ENCODE results near the gene DDX43.
A peak's percentile ranks its signal among the peaks of the same experiment; 100 is the strongest.
"Not testable (repeated sequence)": the region's sequence is repeated elsewhere in the genome, so short reads cannot be mapped to it uniquely, and the experiment has no call there.

The DDX43 gene

DNA sequence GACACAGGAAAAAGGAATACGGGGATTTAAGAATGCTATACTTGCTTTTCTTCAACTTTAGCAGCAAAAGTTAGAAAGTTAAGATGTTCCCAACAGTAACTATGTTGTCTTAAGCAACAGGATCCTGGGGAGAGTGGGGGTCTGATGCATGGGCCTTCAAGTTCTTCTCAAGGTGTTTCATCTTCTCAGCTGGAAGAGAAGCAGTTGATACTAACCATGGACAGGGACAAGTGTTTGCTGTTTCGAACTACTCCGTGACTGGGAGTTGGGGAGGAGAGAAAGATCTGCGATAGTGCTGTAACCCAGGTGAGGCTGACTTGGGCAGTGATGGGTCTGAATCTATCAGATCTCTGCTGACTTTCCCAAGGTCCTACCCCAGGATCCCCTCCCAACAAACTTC is 26.0 kb upstream of the DDX43 start:
- Histone ChIP-seq H3K27ac (ENCODE audit: low read depth, low read length) (no peak overlapping the region), H3K27me3 (ENCODE audit: control insufficient read depth in 1 of 2, insufficient read depth in 2 of 2, low read length in 2 of 2) (no peaks in the 10 kb centered on the region), H3K9ac (ENCODE audit: low read length) (no peak overlapping the region), H3K36me3 (ENCODE audit: insufficient read depth, low read length) (no peaks in the 10 kb centered on the region), H3K4me1 (ENCODE audit: insufficient read depth, low read length) (no peaks in the 10 kb centered on the region), H3K9me3 (ENCODE audit: low read length) (no peaks in the 10 kb centered on the region), H3K4me3 (ENCODE audit: low read depth in 1 of 2, low read length in 2 of 2) (no peak overlapping the region)

DNA sequence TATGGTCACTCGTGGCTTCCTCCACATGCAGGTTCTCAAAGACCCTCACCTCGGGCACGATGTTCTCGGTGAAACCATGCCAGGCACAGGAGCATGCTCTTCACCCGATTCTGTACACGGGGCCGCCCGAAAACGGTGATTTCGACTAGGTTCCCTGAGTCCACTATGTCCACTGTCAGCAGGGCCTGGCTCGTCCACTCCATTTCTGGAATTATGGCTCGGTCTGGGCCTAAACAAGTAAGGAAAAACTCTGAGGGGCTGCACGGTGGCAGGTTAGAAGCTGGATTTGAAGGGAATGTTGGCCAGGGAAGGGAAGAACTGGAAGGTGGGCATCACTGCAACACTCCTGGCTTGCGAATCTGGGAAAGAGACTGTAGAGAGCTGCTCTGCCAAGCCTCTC is 25.5 kb upstream of the DDX43 start:
- Histone ChIP-seq H3K27ac (ENCODE audit: low read depth, low read length) (no peak overlapping the region), H3K4me1 (ENCODE audit: insufficient read depth, low read length) (no peaks in the 10 kb centered on the region), H3K9me3 (ENCODE audit: low read length) (no peaks in the 10 kb centered on the region), H3K27me3 (ENCODE audit: control insufficient read depth in 1 of 2, insufficient read depth in 2 of 2, low read length in 2 of 2) (no peaks in the 10 kb centered on the region), H3K4me3 (ENCODE audit: low read depth in 1 of 2, low read length in 2 of 2) (no peak overlapping the region), H3K9ac (ENCODE audit: low read length) (no peak overlapping the region), H3K36me3 (ENCODE audit: insufficient read depth, low read length) (no peaks in the 10 kb centered on the region)

DNA sequence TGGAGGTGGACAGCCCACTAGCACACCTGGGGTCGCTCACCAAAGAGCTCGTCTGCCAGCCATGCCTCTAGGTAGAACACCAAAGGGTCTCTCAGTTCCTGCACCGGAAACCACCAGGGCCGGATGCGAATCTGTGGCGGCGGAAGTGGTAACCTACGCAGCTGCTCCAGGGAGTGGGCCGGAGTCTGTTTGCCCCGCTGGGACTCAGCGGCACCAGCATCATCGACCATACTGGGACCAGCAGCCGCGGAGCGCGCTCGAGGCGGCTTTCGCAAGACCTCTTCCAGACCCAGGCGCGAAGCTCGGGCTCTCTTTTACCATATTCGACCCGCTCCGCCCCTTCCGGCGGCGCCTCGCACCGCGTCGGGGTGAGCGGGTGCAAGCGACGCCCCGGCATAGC is 25.1 kb upstream of the DDX43 start, which contains the start of gene OOEP:
TSS of gene OOEP (minus strand) at position 335 of the 400 bp plus-strand sequence. CDS start at position 230, 105 bp downstream.
- no peaks in the 10 kb centered on the region for H3K4me1 ChIP-seq (ENCODE audit: insufficient read depth, low read length)
- no peak within 1 kb of the TSS for H3K27ac ChIP-seq (ENCODE audit: low read depth, low read length)
- no peak within 1 kb of the TSS for H3K4me3 ChIP-seq (ENCODE audit: low read depth in 1 of 2, low read length in 2 of 2)
- no peaks in the 10 kb centered on the region for H3K9me3 ChIP-seq (ENCODE audit: low read length)
- no peak within 1 kb of the TSS for H3K9ac ChIP-seq (ENCODE audit: low read length)
- H3K36me3 ChIP-seq (ENCODE audit: insufficient read depth, low read length), result no peaks in the 10 kb centered on the region
- H3K27me3 ChIP-seq (ENCODE audit: control insufficient read depth in 1 of 2, insufficient read depth in 2 of 2, low read length in 2 of 2), result no peaks in the 10 kb centered on the region

DNA sequence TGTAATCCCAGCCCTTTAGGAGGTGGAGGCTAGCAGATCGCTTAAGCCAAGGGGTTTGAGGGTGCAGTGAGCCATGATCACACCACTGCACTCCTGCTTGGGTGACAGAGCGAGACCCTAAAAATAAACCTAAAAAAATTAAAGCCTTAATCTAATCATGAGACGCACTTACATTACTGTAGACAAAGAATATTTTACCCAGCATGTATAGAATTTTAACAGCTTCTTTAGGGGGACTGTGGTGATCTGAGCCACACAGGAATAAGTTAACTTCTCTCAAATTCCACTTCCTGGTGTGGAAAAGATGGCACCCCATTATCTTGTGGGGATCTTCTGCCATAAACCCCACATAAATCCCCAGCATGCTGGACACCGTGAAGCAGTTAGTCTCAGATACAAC is 22.6 kb upstream of the DDX43 start:
- Histone ChIP-seq H3K9me3 (ENCODE audit: low read length) (no peaks in the 10 kb centered on the region), H3K4me1 (ENCODE audit: insufficient read depth, low read length) (no peaks in the 10 kb centered on the region), H3K9ac (ENCODE audit: low read length) (no peak overlapping the region), H3K36me3 (ENCODE audit: insufficient read depth, low read length) (no peaks in the 10 kb centered on the region), H3K4me3 (ENCODE audit: low read depth in 1 of 2, low read length in 2 of 2) (no peak overlapping the region), H3K27ac (ENCODE audit: low read depth, low read length) (no peak overlapping the region), H3K27me3 (ENCODE audit: control insufficient read depth in 1 of 2, insufficient read depth in 2 of 2, low read length in 2 of 2) (no peaks in the 10 kb centered on the region)

DNA sequence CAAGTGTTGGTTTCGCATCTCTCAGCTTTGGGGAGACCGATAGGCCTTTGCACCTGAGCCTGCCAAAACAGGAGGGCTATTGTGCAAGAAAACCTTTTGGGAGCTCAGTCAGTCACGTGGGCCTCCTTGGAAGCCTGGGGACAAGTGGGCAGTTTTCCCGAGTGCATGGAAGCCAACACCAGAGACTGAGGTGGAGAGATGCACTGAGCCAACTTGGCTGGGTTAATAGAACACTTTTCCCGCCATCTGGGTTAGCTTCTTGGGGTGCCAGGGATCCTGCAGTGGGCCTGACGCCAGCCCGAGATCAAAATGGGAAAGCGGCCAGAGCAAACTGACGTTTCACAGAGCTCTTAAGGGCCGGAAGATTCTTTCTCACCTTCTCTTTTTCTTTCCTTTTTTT is 22.1 kb upstream of the DDX43 start:
- Histone ChIP-seq H3K9me3 (ENCODE audit: low read length) (no peaks in the 10 kb centered on the region), H3K4me1 (ENCODE audit: insufficient read depth, low read length) (no peaks in the 10 kb centered on the region), H3K36me3 (ENCODE audit: insufficient read depth, low read length) (no peaks in the 10 kb centered on the region), H3K27me3 (ENCODE audit: control insufficient read depth in 1 of 2, insufficient read depth in 2 of 2, low read length in 2 of 2) (no peaks in the 10 kb centered on the region), H3K27ac (ENCODE audit: low read depth, low read length) (no peak overlapping the region), H3K9ac (ENCODE audit: low read length) (no peak overlapping the region), H3K4me3 (ENCODE audit: low read depth in 1 of 2, low read length in 2 of 2) (no peak overlapping the region)

DNA sequence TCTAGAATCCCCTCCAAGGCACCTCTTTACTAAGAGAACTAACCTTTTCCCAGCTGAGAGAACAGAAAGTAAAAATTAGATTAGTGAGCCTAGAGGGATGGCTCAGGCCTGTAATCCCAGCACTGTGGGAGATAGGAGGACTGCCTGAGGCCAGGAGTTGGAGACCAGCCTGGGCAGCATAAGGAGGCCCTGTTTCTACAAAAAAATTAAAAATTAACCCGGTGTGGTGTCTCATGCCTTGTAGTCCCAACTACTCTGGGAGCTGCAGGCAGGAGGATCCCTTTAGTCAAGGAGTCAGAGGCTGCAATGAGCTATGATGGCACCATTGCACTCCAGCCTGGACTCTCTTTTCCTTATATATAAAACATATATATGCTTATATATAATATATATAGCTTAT is 19.4 kb upstream of the DDX43 start:
- Histone ChIP-seq H3K4me1 (ENCODE audit: insufficient read depth, low read length) (no peaks in the 10 kb centered on the region), H3K27me3 (ENCODE audit: control insufficient read depth in 1 of 2, insufficient read depth in 2 of 2, low read length in 2 of 2) (no peaks in the 10 kb centered on the region), H3K27ac (ENCODE audit: low read depth, low read length) (no peak overlapping the region), H3K9me3 (ENCODE audit: low read length) (no peaks in the 10 kb centered on the region), H3K9ac (ENCODE audit: low read length) (no peak overlapping the region), H3K36me3 (ENCODE audit: insufficient read depth, low read length) (no peaks in the 10 kb centered on the region), H3K4me3 (ENCODE audit: low read depth in 1 of 2, low read length in 2 of 2) (no peak overlapping the region)

DNA sequence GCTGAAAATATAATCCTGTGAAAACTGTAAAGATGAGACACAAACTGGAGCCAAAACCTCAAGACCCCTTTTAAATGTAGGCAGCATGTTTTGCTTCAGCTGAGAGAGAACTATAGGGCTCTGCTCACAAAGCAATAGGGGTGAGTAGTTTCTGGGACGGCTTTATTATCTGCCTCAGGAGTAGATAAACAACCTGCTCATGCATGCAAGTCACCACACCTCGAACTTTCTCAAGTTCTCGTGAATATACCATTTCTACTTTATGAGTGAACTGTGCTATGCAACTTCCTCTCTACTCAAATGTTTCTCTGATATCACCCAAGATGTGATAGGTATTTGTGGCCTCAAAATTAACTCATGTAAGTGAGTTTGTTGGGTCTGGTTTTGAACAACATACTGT is 17.4 kb upstream of the DDX43 start:
- Histone ChIP-seq H3K4me3 (ENCODE audit: low read depth in 1 of 2, low read length in 2 of 2) (no peak overlapping the region), H3K4me1 (ENCODE audit: insufficient read depth, low read length) (no peaks in the 10 kb centered on the region), H3K9ac (ENCODE audit: low read length) (no peak overlapping the region), H3K36me3 (ENCODE audit: insufficient read depth, low read length) (no peaks in the 10 kb centered on the region), H3K27ac (ENCODE audit: low read depth, low read length) (no peak overlapping the region), H3K27me3 (ENCODE audit: control insufficient read depth in 1 of 2, insufficient read depth in 2 of 2, low read length in 2 of 2) (no peaks in the 10 kb centered on the region), H3K9me3 (ENCODE audit: low read length) (no peaks in the 10 kb centered on the region)

DNA sequence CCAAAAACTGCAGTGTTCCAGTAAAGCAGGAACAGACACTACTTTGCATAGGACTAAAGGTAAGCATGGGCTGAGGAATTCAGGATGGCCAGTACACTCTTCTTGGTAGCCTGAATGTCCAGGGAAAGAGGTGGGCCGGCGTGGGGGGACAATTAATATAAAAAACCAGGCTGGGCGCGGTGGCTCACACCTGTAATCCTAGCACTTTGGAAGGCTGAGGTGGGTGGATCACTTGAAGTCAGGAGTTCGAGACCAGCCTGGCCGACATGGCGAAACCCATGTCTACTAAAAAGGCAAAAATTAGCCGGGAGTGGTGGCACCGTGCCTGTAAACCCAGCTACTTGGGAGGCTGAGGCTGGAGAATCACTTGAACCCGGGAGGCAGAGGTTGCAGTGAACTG is 13.1 kb upstream of the DDX43 start:
- not testable (repeated sequence) for H3K9me3 ChIP-seq (ENCODE audit: low read length); H3K9ac ChIP-seq (ENCODE audit: low read length); H3K27ac ChIP-seq (ENCODE audit: low read depth, low read length); H3K4me3 ChIP-seq (ENCODE audit: low read depth in 1 of 2, low read length in 2 of 2); H3K36me3 ChIP-seq (ENCODE audit: insufficient read depth, low read length); H3K27me3 ChIP-seq (ENCODE audit: control insufficient read depth in 1 of 2, insufficient read depth in 2 of 2, low read length in 2 of 2); H3K4me1 ChIP-seq (ENCODE audit: insufficient read depth, low read length)

DNA sequence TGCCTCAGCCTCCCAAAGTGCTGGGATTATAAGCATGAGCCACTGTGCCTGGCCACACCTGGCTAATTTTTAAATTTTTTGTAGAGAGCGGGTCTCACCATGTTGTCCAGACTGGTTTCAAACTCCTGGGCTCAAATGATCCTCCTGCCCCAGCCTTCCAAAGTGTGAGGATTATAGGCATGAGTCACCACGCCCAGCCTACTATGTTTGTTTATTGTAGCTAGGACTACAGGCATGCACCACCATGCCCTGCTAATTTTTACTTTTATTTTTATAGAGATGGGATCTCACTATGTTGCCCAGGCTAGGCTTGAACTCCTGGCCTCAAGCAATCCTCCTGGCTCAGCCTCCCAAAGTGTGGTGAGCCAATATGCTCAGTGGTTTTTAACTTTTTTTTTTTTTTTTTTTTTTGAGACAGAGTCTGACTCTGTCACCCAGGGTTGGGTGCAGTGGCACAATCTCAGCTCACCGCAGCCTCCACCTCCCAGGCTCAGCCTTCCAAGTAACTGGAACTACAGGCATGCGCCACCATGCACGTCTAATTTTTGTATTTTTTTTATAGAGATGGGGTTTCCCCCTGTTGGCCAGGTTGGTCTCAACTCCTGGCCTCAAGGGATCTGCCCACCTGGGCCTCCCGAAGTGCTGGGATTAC is 12.0 kb upstream of the DDX43 start:
- Histone ChIP-seq H3K36me3 (ENCODE audit: insufficient read depth, low read length) (no peaks in the 10 kb centered on the region), H3K9me3 (ENCODE audit: low read length) (no peaks in the 10 kb centered on the region), H3K4me3 (ENCODE audit: low read depth in 1 of 2, low read length in 2 of 2) (no peak overlapping the region), H3K27me3 (ENCODE audit: control insufficient read depth in 1 of 2, insufficient read depth in 2 of 2, low read length in 2 of 2) (no peaks in the 10 kb centered on the region), H3K4me1 (ENCODE audit: insufficient read depth, low read length) (no peaks in the 10 kb centered on the region), H3K9ac (ENCODE audit: low read length) (no peak overlapping the region), H3K27ac (ENCODE audit: low read depth, low read length) (no peak overlapping the region)

DNA sequence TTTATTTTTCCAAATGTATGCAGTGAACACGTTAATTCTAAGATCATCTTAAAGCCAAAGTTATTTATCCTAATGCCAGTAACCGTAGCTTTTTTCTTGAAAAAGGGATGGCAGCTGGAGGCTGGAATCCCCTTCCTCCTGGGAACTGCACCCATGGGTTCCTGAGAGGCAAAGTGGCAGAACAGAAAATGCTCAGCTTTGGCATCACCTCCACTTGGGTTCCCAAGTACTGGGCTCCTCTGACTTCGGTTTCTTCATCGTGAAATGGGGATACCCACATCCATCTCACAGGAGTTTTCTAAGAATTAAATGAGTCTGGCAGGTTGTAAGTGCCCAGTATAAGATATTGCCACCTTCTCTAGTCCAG is 6.2 kb upstream of the DDX43 start:
- Histone ChIP-seq H3K4me3 (ENCODE audit: low read depth in 1 of 2, low read length in 2 of 2) (peak overlapping the region; percentile 45 to 60), H3K36me3 (ENCODE audit: insufficient read depth, low read length) (no peaks in the 10 kb centered on the region), H3K9ac (ENCODE audit: low read length) (no peak overlapping the region), H3K4me1 (ENCODE audit: insufficient read depth, low read length) (no peaks in the 10 kb centered on the region), H3K9me3 (ENCODE audit: low read length) (no peaks in the 10 kb centered on the region), H3K27ac (ENCODE audit: low read depth, low read length) (no peak overlapping the region), H3K27me3 (ENCODE audit: control insufficient read depth in 1 of 2, insufficient read depth in 2 of 2, low read length in 2 of 2) (no peaks in the 10 kb centered on the region)

DNA sequence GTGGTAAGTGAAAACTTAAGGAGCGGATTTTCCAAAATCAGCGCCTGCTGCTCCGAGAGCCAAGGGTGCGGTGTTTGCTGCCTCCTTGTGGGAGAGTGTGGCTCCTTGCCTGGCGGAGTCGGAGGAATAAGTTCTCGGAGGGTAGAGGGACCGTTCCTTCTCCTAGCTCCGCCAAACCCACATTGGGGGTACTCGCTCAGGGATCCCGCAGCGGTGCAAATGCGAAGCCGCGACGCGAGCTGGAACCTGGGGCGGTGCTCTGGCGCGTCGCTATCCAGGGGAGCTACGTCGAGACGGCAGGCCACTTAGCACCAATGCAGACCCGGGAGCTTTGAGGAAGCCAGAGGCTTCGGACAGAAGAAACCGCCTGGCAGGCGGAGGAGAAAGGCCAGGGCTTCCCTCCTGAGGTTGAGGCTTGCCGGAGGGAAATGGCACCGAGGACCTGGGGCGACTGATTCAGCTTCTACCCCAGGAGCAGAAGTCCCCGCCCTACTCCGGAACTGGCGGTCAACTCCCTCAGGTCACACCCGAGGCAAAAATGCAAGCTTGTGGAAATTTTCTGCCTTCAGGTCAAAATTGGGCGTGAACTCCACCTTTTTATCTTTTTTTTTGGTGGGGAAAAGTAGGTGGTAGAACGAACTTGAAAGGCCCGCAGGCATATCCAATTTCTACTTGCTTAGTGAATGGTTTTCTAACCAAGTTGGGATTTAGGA is 5.7 kb upstream of the DDX43 start:
- Histone ChIP-seq H3K27me3 (ENCODE audit: control insufficient read depth in 1 of 2, insufficient read depth in 2 of 2, low read length in 2 of 2) (no peaks in the 10 kb centered on the region), H3K4me3 (ENCODE audit: low read depth in 1 of 2, low read length in 2 of 2) (peak overlapping the region; percentile 45 to 60), H3K9me3 (ENCODE audit: low read length) (no peaks in the 10 kb centered on the region), H3K36me3 (ENCODE audit: insufficient read depth, low read length) (no peaks in the 10 kb centered on the region), H3K9ac (ENCODE audit: low read length) (no peak overlapping the region), H3K4me1 (ENCODE audit: insufficient read depth, low read length) (no peaks in the 10 kb centered on the region), H3K27ac (ENCODE audit: low read depth, low read length) (no peak overlapping the region)

DNA sequence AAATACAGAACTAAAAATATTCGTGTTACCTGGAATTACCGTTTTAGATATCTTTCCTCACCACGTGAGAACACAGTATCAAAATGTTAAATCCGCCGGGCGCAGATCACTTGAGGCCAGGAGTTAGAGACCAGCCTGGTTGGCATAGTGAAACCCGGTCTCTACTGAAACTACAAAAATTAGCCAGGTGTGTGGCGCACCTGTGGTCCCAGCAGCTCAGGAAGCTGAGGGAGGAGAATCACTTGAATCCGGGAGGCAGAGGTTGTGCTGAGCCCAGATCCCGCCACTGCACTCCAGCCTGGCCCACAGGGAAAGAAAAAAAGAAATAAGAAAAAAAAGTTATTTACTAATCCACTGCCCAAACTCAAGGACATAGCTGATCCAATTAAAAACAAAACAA is 4.8 kb upstream of the DDX43 start:
- H3K27me3 ChIP-seq (ENCODE audit: control insufficient read depth in 1 of 2, insufficient read depth in 2 of 2, low read length in 2 of 2), result no peaks in the 10 kb centered on the region
- no peak overlapping the region for H3K9ac ChIP-seq (ENCODE audit: low read length)
- H3K4me1 ChIP-seq (ENCODE audit: insufficient read depth, low read length), result no peaks in the 10 kb centered on the region
- H3K36me3 ChIP-seq (ENCODE audit: insufficient read depth, low read length), result no peaks in the 10 kb centered on the region
- H3K4me3 ChIP-seq (ENCODE audit: low read depth in 1 of 2, low read length in 2 of 2), result no peak overlapping the region
- no peaks in the 10 kb centered on the region for H3K9me3 ChIP-seq (ENCODE audit: low read length)
- H3K27ac ChIP-seq (ENCODE audit: low read depth, low read length), result no peak overlapping the region
